CD4-positive, alpha-beta T cell treated with Interleukin-12 subunit alpha and Interleukin-12 subunit beta, for 1 hour (primary cell): ENCODE data around the gene TMEM63A.

Source experiments
- DNase-seq: peaks from one replicate; pipeline ENCODE4 v3.0.0-alpha.2; 2020

Gene TMEM63A

DNA sequence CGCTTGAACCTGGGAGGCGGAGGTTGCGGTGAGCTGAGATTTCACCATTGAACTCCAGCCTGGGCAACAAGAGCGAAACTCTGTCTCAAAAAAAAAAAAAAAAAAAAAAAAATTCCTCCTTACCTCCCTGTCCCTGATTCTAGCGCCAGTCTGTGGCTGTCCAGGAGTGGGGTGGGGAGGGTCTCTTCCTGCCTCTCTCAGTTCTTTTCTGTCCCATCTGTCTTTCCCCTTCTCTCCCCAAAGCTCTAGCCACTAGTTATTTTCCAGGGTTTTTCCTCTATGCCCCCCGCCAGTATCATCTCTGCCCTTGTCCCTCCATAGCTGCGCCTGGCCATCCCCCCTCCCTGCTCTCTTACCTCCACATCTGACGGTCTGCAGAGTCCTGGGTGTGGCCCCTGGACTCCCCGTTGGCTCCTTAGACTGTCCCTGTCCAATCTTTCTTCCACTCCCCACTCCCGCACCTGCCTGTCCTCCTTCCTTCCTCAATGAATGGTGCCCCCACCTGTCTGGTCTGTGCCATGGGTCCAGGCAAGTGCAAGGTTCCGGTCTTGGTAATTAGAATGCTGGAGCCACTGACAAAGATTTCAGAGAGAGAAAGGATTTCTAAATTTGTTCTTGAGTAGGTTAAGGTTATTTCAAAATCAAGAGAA is 1.6 kb upstream of the TMEM63A start:
- DNase-seq = no peak

- no peak for DNase-seq
These were observed 775 bp upstream of the TMEM63A start for GRCh38 chr1:225882694-225883615.

- peak; percentile 59 for DNase-seq
These were observed 860 bp downstream of the TMEM63A start for GRCh38 chr1:225881081-225881958.

DNA sequence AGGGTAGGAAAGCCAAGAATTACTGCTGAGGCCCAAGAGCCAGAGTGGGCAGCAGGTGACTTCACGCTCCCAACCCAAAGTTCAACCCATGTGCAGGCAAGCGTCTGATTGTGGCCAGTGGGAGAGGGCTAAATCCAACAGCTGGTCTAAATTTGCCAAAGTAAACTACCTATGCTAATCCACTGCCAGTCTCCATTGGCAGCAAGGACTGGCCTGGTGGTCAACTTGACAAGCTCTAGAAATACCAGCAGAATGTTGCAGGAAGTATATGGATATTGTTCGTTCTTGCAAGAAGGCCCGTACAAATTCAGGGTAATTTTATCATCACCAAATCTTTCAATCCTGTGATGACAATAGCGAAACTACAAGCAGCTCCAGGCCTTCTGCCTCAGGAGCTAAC is 1.5 kb downstream of the TMEM63A start:
- no peak for DNase-seq

DNA sequence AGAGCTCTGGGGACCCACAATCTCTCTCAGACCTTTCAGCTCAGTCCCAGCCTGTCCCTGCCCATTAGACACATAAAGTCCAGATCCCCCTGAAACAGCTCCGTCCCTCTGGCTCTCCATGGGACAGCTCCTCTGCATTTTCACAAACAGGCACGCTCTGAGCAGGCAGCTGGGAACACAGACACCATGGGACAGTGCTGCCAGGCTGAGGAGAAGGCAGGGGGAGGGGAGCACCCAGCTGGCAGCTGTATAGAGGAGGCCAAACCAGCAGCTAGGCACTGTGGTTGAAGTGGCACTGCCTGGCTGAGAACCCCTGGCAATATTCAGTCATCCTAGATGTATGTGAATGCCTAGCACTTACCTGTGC is 2.0 kb downstream of the TMEM63A start:
- no peak for DNase-seq

DNA sequence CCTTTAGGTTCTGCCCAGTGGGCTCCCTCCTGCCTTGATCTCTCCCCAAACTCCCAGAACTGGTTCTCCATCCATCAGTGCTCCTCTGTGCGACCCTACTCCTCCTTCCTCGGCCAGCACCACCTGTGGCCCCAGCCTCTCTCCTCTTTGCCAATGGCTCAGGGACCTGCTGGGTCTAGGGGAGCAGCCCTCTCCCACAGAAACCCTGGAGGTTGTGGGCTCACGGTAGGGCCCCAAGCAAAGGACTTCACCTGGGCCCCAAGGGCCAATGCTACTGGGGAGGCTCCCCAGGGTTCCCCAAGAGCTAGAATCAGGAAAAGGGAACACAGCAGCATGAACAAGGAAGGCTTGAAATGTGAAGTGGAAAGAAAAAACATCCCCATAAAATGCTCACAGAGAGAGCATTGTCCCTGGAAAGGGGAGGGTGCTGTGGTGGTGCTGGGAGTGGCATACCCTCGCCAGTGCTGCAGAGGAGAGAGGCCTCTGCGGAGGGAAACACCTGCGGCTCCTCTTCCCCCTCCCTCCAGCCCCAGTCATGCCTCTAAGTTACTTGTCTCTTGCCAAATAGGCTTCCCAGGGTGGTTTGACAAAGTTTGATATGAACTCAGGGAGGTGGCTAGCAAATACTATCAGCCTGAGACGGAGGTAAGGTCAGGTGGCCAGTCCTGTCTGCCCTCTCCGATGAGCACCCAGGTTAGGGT is 2.5 kb downstream of the TMEM63A start:
- DNase-seq = peak; percentile 44

- no peak for DNase-seq
These were observed 3.9 kb downstream of the TMEM63A start for GRCh38 chr1:225878282-225878681.

DNA sequence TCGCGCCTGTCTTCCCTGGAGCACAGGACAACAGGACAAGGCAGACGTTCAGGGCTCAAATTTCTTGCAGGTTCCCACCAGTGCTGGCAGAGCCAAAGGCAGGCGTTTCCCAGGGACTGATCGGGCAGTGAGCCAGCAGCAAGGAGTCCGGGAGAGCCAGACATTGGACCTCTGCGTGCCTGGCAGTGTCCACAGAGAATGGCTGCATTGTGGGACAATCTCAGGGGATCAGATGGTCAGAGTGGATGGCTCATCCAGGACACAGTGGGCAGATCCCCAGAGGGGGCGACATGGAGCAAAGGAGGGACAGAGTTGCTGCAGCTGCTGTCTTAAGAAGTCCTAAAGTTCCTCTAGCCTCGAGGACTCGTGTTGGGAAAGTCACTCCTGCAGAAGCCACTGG is 4.6 kb downstream of the TMEM63A start:
- DNase-seq = no peak

GRCh38 chr1:225876900-225877510 is 5.2 kb downstream of the TMEM63A start:
- DNase-seq = no peak

GRCh38 chr1:225875044-225875815 is 7.0 kb downstream of the TMEM63A start:
- DNase-seq = no peak

DNA sequence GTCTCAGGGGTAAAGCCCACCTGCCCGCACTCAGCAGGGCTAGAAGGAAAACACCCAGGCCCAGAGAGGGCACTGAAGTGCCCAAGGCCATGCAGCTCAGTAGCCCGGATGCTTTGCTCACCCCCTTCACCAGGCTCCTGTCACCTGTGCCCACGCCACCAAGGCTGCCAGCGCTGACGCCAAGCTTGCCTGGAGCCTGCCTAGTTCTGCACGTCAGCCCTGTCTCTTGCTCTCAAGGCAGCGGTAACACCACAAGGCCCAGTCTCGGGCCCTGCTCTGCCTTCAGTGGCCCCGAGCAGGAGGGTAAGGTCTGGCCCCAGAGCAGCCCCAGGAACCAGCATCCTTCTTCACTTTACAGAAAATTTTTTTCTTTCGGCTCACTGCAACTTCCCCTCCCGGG is 7.7 kb downstream of the TMEM63A start:
- DNase-seq = no peak

DNA sequence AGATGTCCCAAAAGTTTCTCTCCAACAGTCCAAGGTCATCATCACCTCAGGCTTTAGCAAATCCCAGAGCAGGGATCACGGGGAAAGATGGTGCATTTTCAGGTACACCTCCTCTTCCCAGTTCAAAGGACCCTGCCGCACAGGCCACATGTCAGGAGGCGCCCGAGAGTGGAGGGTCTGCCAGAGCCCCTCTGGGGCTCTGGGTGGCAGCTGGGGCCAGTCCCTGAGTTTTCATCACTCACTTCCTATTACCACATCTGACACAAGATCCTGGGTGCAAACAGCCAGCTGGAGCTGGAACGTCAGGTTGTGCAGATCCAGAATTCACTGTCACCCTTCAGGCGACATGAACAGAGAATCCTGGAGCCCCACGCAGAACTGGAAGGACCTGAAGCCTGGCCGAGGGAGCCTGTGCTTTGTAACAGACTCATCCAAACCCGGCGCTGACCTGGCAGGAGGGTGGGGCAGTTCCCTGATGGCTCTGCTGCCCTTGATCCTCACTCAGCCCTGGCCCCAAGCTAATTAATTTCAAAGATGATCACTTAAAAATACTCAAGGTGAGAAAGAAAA is 8.8 kb downstream of the TMEM63A start:
- no peak for DNase-seq

- no peak for DNase-seq
These were observed 10.1 kb downstream of the TMEM63A start for GRCh38 chr1:225872075-225872430.

DNA sequence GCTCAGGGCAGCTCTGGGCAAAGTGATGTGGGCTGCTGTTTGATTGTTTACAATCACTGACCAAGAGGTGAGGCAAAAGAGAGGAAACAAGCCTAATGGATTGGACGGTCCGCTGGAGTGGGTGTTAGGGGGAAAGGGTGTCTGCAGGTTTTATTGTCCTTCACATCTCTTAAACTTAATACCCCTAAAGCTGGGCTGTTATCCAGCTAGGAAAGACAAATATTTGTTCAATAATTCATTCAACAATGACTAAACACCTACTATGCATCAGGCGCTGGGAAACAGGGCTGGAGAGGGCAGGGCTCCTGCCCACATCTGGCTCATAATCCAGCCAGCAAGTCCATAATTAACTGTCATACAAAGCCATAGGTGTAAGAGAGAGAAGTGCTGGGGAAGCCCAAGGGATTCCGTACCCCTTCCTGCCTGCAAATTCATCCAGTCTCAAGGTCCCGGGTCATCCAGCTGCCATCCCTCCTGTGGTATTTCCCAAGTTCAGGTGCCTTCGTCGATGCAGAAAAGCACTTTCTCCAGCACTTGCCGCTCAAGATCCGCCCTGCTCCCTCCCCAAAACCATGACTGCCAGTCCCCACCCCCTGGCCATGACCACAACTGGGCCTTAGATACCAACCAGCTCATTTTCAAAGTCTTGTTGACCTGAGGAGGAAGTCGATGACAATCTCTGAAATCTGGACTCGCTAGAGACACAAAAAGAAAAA is 10.7 kb downstream of the TMEM63A start:
- no peak for DNase-seq

DNA sequence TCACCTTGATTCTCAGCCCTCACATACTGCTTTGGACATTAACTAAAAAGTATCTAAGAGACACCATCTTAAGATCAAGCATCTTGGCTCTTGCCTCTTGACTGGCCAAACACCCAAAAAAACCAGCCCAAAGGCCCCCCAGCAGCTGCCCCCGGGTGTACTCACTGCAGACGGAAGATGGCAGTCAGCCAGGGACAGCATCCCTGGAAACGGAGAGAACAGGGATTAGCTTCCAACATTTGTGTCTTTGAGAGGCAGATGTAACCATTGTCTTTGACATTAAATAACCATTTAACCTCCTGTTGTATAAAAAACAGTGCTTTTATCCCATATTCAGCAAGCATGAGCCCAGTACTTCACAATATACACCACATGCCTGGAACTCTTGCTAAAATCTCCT is 11.3 kb downstream of the TMEM63A start:
- DNase-seq = no peak

DNA sequence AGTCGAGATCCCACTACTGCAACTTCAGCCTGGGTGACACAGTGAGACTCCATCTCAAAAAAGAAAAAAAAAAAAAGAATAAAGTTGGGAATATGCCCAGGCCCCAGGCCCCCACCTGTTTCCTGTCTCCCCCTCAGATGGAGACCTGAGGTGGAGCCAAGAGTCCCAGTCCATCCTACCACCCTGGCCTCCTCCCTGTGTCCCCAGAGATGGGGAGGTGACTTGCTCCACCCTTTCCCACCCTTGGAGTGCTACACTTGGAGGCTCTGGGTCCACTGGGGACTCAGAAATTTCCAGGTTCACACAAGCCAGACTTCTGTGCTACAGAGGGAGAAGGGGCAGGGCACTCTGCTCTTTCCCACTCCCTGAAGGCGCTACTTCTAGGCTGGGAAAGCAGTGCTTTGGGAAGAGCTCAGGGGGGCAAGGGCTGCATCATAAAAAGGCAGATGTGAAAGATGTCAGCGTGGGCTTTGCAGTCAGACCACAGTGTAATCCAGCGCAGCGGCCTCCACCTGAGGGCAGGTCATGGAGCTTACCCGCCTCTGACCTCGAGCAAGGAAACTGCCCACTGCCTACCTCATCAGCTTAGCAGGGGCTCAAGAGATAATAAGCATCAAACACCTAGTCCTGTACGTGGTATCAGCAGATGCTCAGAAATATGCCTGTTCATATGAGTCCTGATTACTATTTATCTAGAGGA is 13.4 kb downstream of the TMEM63A start:
- no peak for DNase-seq

DNA sequence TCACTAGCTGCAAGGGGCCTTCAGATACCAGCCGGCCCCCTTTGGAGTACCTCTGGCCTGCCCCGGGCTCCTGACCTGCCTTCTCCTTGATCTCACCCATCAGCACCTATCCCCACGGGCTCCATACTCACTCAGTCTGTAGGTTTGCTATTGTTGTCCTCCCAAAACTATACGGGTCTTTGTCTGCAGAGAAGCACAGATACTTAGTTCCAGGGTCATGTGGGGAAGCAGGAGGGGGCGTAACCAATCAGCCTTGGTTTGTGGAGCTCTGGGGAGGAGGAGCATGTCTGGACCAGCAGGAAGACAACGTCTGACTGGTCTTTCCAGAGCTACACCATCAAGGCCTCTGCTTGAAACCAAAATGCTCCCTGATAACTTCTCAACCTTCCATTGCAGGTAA is 15.2 kb downstream of the TMEM63A start:
- DNase-seq = no peak

DNA sequence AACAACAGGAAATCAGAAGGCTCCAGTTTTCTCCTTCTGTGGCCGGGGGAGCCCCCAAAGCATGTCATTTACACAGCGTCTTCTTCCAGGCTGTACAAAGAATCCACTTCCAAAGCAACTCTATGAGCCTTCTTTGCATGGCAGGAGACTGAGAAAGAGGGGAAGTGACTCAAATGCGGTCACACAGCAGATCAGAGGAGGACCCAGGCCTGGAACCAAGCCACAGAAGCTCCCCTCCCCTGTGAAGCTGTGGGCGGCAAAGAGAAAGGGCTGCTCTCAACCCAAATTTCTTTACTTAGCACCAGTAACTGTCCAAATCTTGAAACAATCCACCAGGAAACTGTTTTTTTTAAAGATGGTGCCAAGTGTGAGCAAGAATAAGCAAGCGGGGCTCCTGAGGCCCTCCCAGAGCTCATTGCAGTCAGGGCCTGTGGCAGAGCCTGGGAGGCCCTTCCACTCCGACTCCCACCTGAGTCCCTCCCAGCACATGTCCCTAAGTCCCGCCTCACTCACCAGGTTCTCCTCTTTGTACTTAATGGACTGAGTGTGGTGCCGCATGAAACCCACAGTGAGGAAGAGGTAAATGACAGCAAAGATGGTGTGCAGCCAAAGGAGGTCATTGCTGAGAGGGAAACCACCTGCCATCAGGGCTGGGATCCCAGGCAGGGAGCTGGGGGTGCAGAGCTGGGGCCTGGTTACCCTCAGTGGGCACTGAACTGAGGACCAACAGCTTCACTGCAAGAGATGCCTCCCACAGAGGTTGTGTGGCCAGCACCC is 15.9 kb downstream of the TMEM63A start:
- DNase-seq = peak; percentile 70

- DNase-seq = no peak
These were observed 16.7 kb downstream of the TMEM63A start for GRCh38 chr1:225865514-225865913.
